ENCODE measurements around the gene AFAP1L2.

AFAP1L2 gene

GRCh38 chr10:114412907-114413797, 8.8 kb upstream of the AFAP1L2 start:
- DNase-seq (ENCODE audit: low spot score) = no peak

- no peak for DNase-seq (ENCODE audit: low spot score)
Observed at GRCh38 chr10:114408968-114409444, 4.7 kb upstream of the AFAP1L2 start.

- DNase-seq (ENCODE audit: low spot score) = no peak
Observed at GRCh38 chr10:114408112-114408967, 4.0 kb upstream of the AFAP1L2 start.

- no peak for DNase-seq (ENCODE audit: low spot score)
Observed at GRCh38 chr10:114406455-114406854, 2.2 kb upstream of the AFAP1L2 start.

GRCh38 chr10:114405011-114405350, 679 bp upstream of the AFAP1L2 start:
- no peak for DNase-seq (ENCODE audit: low spot score)

- DNase-seq (ENCODE audit: low spot score) = no peak
Observed at GRCh38 chr10:114403541-114404161, 651 bp downstream of the AFAP1L2 start.

- no peak for DNase-seq (ENCODE audit: low spot score)
Observed at GRCh38 chr10:114402871-114403540, 1.3 kb downstream of the AFAP1L2 start.

- DNase-seq (ENCODE audit: low spot score) = no peak
Observed at GRCh38 chr10:114402233-114402632, 2.1 kb downstream of the AFAP1L2 start.

GRCh38 chr10:114401195-114401791, 3.0 kb downstream of the AFAP1L2 start:
- no peak for DNase-seq (ENCODE audit: low spot score)

GRCh38 chr10:114400091-114400490, 4.2 kb downstream of the AFAP1L2 start:
- no peak for DNase-seq (ENCODE audit: low spot score)

GRCh38 chr10:114399576-114399975, 4.7 kb downstream of the AFAP1L2 start:
- no peak for DNase-seq (ENCODE audit: low spot score)

GRCh38 chr10:114398587-114399331, 5.5 kb downstream of the AFAP1L2 start:
- no peak for DNase-seq (ENCODE audit: low spot score)

GRCh38 chr10:114397651-114398145, 6.6 kb downstream of the AFAP1L2 start:
- no peak for DNase-seq (ENCODE audit: low spot score)

GRCh38 chr10:114396464-114396863, 7.8 kb downstream of the AFAP1L2 start:
- DNase-seq (ENCODE audit: low spot score) = no peak

GRCh38 chr10:114395366-114396022, 8.8 kb downstream of the AFAP1L2 start:
- DNase-seq (ENCODE audit: low spot score) = no peak

GRCh38 chr10:114394531-114394930, 9.8 kb downstream of the AFAP1L2 start:
- no peak for DNase-seq (ENCODE audit: low spot score)

- no peak for DNase-seq (ENCODE audit: low spot score)
Observed at GRCh38 chr10:114393886-114394285, 10.4 kb downstream of the AFAP1L2 start.

- no peak for DNase-seq (ENCODE audit: low spot score)
Observed at GRCh38 chr10:114393482-114393881, 10.8 kb downstream of the AFAP1L2 start.

GRCh38 chr10:114392112-114392835, 12.0 kb downstream of the AFAP1L2 start:
- no peak for DNase-seq (ENCODE audit: low spot score)
